HG03064 (cell line): Measurements from ENCODE around the gene CHCHD6.

Source experiments
- ATAC-seq: cut with Tn5 transposase; IDR thresholded peaks from one replicate; pipeline ENCODE4 v1.9.1; 2021; ENCODE audit warnings: low read depth; ENCODE audit not compliant: unreplicated experiment

CHCHD6 gene

GRCh38 chr3:126852511-126852910 lies 148.5 kb downstream of the CHCHD6 start:
- no peak for ATAC-seq

GRCh38 chr3:126854666-126855065 lies 150.6 kb downstream of the CHCHD6 start:
- ATAC-seq = no peak

- no peak for ATAC-seq
These were observed 151.3 kb downstream of the CHCHD6 start for GRCh38 chr3:126855374-126855773.

- ATAC-seq = no peak
These were observed 153.9 kb downstream of the CHCHD6 start for GRCh38 chr3:126857928-126858327.

- no peak for ATAC-seq
These were observed 154.4 kb downstream of the CHCHD6 start for GRCh38 chr3:126858401-126858800.

- no peak for ATAC-seq
These were observed 154.8 kb downstream of the CHCHD6 start for GRCh38 chr3:126858887-126859286.

- no peak for ATAC-seq
These were observed 155.6 kb downstream of the CHCHD6 start for GRCh38 chr3:126859415-126860246.

GRCh38 chr3:126865736-126866135 lies 161.7 kb downstream of the CHCHD6 start:
- ATAC-seq = no peak

GRCh38 chr3:126866175-126866759 lies 162.2 kb downstream of the CHCHD6 start:
- ATAC-seq = no peak

GRCh38 chr3:126867190-126867862 lies 163.3 kb downstream of the CHCHD6 start:
- no peak for ATAC-seq

- ATAC-seq = no peak
These were observed 163.8 kb downstream of the CHCHD6 start for GRCh38 chr3:126867863-126868200.

GRCh38 chr3:126870608-126871210 lies 166.7 kb downstream of the CHCHD6 start:
- no peak for ATAC-seq

GRCh38 chr3:126872701-126873342 lies 168.8 kb downstream of the CHCHD6 start:
- ATAC-seq = no peak

- no peak for ATAC-seq
These were observed 169.4 kb downstream of the CHCHD6 start for GRCh38 chr3:126873416-126873815.

GRCh38 chr3:126878664-126879063 lies 174.6 kb downstream of the CHCHD6 start:
- no peak for ATAC-seq

GRCh38 chr3:126880901-126881300 lies 176.9 kb downstream of the CHCHD6 start:
- no peak for ATAC-seq

- ATAC-seq = no peak
These were observed 177.8 kb downstream of the CHCHD6 start for GRCh38 chr3:126881861-126882260.

GRCh38 chr3:126883241-126883640 lies 179.2 kb downstream of the CHCHD6 start:
- no peak for ATAC-seq

- no peak for ATAC-seq
These were observed 181.4 kb downstream of the CHCHD6 start for GRCh38 chr3:126885425-126885824.

- ATAC-seq = no peak
These were observed 182.2 kb downstream of the CHCHD6 start for GRCh38 chr3:126886217-126886616.

GRCh38 chr3:126887686-126888085 lies 183.6 kb downstream of the CHCHD6 start:
- ATAC-seq = no peak
